Esophagus squamous epithelium (tissue), 5 donors: ENCODE results near the gene COL27A1. TPM values are rescaled to one million over a fixed set of nuclear protein-coding genes. Genes with fewer than 3 reads are reported as not detected.

ENCODE experiments used
- DNase-seq: peaks from one replicate; lab custom pipeline; 2025; lab: John Stamatoyannopoulos, UW
- H3K27ac ChIP-seq, 4 donors: fragments of 200-600 bp; sonication (generic); one replicate each; pipeline ENCODE4 v1.5.1; 2016 to 2019; ENCODE audit warnings: mild to moderate bottlenecking in 1 of 4
- H3K27me3 ChIP-seq, 4 donors: fragments of 200-600 bp; sonication (generic); 1 replicate in 3 of 4; 2 replicates in 1 of 4; pipeline versions ENCODE4 v1.5.1 to v1.6.0; 2017 to 2021; ENCODE audit warnings: antibody characterized with exemption in 1 of 4
- H3K36me3 ChIP-seq, 3 donors: fragments of 200-600 bp; sonication (generic); one replicate each; pipeline ENCODE4 v1.5.1; 2016 to 2019
- H3K4me1 ChIP-seq, 3 donors: fragments of 200-600 bp; sonication (generic); one replicate each; pipeline ENCODE4 v1.5.1; 2017 to 2019
- H3K4me3 ChIP-seq, 4 donors: fragments of 200-600 bp; sonication (generic); 1 replicate in 3 of 4; 2 replicates in 1 of 4; pipeline ENCODE4 v1.5.1; 2016 to 2019; ENCODE audit warnings: mild to moderate bottlenecking in 2 of 4, moderate library complexity in 1 of 4
- H3K9me3 ChIP-seq, 3 donors: fragments of 200-600 bp; sonication (generic); one replicate each; pipeline ENCODE4 v1.5.1; 2016 to 2019
- POLR2A ChIP-seq, 4 donors: fragments of 450-650 bp; IDR thresholded peaks; one replicate each; pipeline ENCODE4 v1.6.1; 2017; ENCODE audit warnings: antibody characterized with exemption in 4 of 4, mild to moderate bottlenecking in 4 of 4, moderate library complexity in 3 of 4
- WGBS, 2 donors: methylation state at CpG; one replicate each; pipeline ENCODE4 v1.1.5; 2018; 5-methylcytosine and 5-hydroxymethylcytosine counted together
- intact Hi-C: fragments of 100-400 bp; cut with DNase I; formaldehyde crosslinking; loops from one replicate; pipeline ENCODE4 v1.15.0; 2022
- total RNA-seq, 4 donors: library from RNA; depleted of rRNA; stranded (reverse); fragments of >200 nt; gene quantifications; one replicate each; pipeline ENCODE4 v1.1.0, GENCODE V29; 2016
- TF ChIP-seq, protein P1 (sequence below), 6 experiments: fragments of 450-650 bp in 4 of 6; fragments of 200-600 bp in 2 of 6; sonication (generic) in 2 of 6; IDR thresholded peaks; one replicate each; pipeline ENCODE4 v1.5.1; 2016 to 2019; ENCODE audit warnings: antibody characterized with exemption in 6 of 6, mild to moderate bottlenecking in 4 of 6, moderate library complexity in 4 of 6
- donor health status: DM: yes; HTN: yes; CAD: no.

COL27A1 gene
- total RNA-seq, 4 donors from 2014 or later: 7.5 to 34.0 (median 12.0) TPM

DNA sequence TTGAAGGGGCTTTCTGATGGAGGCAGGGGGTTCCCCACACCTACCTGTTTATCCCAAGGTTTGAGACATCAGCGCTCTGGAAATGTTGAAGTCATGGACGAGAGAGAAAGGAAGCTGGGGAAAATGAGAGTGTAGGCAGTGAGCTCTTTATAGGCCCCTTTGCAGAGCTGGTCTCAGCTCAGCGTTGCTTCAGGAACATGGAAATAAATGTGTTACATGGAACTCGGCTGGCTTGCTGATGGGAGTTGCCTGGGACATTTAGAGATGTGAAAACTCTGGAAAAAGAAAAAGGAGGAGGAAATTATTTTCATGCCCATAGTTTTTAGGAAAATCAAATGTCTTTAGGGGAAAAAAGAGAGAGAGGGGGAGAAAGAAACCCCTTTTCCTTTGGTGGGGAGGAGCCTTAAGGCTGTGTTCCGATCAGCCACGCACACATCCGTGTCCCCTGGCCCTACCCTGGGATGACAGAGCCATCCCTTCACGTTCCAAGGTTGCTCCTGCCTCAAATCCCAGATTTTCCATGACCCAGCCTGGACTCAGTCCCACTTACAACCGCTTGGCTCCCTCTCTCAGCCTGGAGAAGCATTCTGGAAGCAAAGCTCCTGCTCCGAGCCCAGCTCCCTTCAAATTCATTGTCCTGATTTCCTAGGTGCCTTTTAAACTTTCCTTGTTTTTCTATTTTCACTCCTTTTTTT lies 78.3 kb downstream of the COL27A1 start:
- H3K9me3 ChIP-seq: no peaks in the 10 kb centered on the region
- TF ChIP-seq, protein P1, sequence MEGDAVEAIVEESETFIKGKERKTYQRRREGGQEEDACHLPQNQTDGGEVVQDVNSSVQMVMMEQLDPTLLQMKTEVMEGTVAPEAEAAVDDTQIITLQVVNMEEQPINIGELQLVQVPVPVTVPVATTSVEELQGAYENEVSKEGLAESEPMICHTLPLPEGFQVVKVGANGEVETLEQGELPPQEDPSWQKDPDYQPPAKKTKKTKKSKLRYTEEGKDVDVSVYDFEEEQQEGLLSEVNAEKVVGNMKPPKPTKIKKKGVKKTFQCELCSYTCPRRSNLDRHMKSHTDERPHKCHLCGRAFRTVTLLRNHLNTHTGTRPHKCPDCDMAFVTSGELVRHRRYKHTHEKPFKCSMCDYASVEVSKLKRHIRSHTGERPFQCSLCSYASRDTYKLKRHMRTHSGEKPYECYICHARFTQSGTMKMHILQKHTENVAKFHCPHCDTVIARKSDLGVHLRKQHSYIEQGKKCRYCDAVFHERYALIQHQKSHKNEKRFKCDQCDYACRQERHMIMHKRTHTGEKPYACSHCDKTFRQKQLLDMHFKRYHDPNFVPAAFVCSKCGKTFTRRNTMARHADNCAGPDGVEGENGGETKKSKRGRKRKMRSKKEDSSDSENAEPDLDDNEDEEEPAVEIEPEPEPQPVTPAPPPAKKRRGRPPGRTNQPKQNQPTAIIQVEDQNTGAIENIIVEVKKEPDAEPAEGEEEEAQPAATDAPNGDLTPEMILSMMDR (IDR thresholded peaks at IDR 0.05): no peak
- no peak for TF ChIP-seq POLR2A (IDR thresholded peaks at IDR 0.05)
- no peak overlapping the region for H3K4me3 ChIP-seq
- WGBS, 2 donors: 50 to 73% methylated on average over 10 of the region's 10 CpGs
- DNase-seq: no peak
- intact Hi-C loops: no loop called here
- no peaks in the 10 kb centered on the region for H3K27me3 ChIP-seq
- peak overlapping the region in 1 of 4 donors; percentile 40 for H3K27ac ChIP-seq
- peaks cover 0 to 6% (median 0%) of the 10 kb centered on the region in 3 donors for H3K4me1 ChIP-seq
- H3K36me3 ChIP-seq: no peaks in the 10 kb centered on the region

DNA sequence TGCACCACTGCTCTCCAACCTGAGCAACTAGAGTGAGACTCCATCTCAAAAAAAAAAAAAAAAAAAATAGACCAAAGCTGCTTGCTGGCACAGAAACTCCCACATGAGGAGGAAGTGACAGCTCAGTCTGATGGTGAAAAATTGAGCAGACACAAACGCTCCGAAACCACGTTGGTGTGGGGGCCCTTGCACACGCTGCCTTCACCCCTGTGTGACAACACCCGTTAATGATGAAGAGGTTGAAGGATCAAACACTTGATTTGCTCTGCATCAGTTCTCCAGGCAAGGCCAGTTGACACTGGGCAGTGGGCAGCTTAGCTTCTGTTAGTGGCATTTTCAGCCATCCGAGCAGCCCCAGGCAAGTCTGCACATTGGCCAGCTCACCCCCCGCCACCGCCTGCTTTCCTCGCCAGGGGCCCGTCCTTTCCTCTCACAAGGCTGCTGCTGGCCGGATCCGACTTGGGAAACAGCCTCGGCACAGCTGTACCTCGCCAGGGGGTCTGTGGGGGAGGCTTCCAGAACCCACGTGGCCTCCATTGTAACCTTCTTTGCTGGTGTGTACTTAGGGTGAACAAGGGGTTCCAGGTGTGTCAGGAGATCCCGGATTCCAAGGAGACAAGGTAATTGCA lies 79.8 kb downstream of the COL27A1 start:
- DNase-seq: no peak
- intact Hi-C loops: no loop called here
- WGBS, 2 donors: 59 to 77% methylated on average over 7 to 12 of the region's 16 CpGs

DNA sequence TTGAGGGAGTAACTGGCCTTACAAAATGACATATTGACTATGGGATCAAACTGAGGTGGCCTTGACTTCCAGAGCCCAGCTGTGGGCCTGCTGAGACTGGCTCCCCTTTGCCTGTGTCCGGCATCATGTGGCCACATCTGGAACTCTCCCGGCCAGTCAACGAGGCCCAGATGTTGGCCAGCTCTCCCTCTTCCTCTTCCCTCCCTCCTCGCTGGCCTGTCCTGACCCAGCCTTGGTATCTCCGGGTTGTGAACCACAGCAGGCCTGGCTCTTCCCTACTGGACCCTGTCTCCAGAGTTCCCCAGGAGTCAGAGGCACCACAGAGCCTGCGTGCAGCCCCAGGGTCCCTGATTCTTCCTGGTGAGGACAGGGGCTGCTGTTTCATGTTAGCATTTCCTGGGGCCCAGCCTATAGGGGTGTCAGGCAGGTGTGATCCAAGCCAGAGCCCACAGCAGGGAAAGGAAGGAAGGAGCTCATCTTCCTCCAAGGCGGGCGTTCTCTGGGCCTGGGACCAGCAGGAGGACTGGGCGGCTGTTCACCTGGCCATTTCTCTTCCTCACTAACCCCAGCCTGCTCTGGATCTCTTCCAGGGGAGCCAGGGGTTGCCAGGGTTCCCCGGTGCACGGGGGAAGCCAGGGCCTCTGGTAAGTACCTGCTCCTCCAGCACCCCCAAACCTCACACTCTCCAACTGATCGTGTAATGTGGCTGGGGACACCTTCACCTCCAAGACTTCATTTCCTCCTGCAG lies 81.2 kb downstream of the COL27A1 start:
- Histone ChIP-seq H3K9me3 (no peaks in the 10 kb centered on the region), H3K27ac (no peak overlapping the region), H3K4me1 (peaks cover 0 to 18% (median 0%) of the 10 kb centered on the region in 3 donors), H3K36me3 (peaks cover 0 to 4% (median 0%) of the 10 kb centered on the region in 3 donors), H3K4me3 (no peak overlapping the region), H3K27me3 (no peaks in the 10 kb centered on the region)
- intact Hi-C loops: no loop called here
- no peak for DNase-seq
- no peak for TF ChIP-seq POLR2A (IDR thresholded peaks at IDR 0.05)
- TF ChIP-seq, protein P1 (IDR thresholded peaks at IDR 0.05): no peak
- WGBS, 2 donors: 50 to 58% methylated on average over 3 to 7 of the region's 12 CpGs

More for the DNA sequence above, 79.8 kb downstream of the COL27A1 start:
- TF ChIP-seq, protein P1 (IDR thresholded peaks at IDR 0.05): no peak
- no peak for TF ChIP-seq POLR2A (IDR thresholded peaks at IDR 0.05)
- Histone ChIP-seq H3K4me3 (no peak overlapping the region), H3K9me3 (no peaks in the 10 kb centered on the region), H3K4me1 (peaks cover 0 to 18% (median 0%) of the 10 kb centered on the region in 3 donors), H3K36me3 (no peaks in the 10 kb centered on the region), H3K27ac (no peak overlapping the region), H3K27me3 (no peaks in the 10 kb centered on the region)

DNA sequence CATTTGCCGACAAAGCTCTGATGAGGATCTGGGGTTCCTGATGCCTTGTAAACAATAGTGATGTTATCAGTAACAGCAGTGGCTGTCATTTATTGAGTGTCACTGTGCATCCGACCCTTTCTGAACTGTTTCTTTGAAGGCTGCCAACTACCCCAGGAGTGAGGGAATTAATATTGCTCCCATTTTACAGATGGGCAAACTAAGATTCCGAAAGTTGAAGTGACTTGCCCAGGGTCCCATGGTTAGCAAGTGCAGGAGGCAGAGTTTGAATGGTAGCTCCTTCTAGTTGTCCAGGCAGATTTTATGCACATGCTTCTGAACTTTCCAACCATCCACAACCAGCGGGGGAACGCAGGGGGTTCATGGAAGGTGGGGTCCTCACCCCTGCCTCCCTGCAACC lies 81.9 kb downstream of the COL27A1 start:
- 95 to 96% methylated on average over 5 of the region's 5 CpGs for WGBS, 2 donors
- H3K27me3 ChIP-seq: no peaks in the 10 kb centered on the region

DNA sequence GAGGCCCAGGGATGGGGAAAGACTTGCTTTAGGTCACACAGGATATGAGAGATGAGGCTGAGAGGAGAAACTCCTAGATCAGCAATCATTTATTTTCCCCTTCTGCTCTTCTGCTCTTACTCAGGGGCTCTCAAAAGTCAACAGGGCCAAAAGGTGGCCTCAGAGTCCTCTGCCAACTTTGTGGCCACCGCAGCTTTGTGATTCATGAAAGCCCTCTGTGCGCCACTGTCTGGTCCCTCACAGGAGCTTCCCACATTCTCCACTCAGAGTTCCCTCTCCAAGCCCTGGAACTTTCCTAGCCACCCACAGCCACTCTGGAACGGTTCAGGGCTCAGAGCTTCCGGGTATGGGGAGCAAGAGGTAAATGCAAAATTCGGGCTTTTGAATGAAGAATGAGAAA lies 82.4 kb downstream of the COL27A1 start:
- WGBS, 2 donors: 70 to 78% methylated on average over 2 to 4 of the region's 5 CpGs
- no peaks in the 10 kb centered on the region for H3K27me3 ChIP-seq

More for the DNA sequence above, 81.9 kb downstream of the COL27A1 start:
- Histone ChIP-seq H3K36me3 (peaks cover 0 to 11% (median 0%) of the 10 kb centered on the region in 3 donors), H3K9me3 (no peaks in the 10 kb centered on the region), H3K4me3 (no peak overlapping the region), H3K27ac (no peak overlapping the region), H3K4me1 (peaks cover 0 to 18% (median 0%) of the 10 kb centered on the region in 3 donors)
- intact Hi-C loops: no loop called here
- DNase-seq: no peak
- TF ChIP-seq POLR2A (IDR thresholded peaks at IDR 0.05): no peak

More for the DNA sequence above, 82.4 kb downstream of the COL27A1 start:
- Histone ChIP-seq H3K36me3 (peaks cover 0 to 12% (median 0%) of the 10 kb centered on the region in 3 donors), H3K27ac (no peak overlapping the region), H3K4me1 (peaks cover 0 to 18% (median 0%) of the 10 kb centered on the region in 3 donors), H3K4me3 (no peak overlapping the region), H3K9me3 (no peaks in the 10 kb centered on the region)
- TF ChIP-seq, protein P1 (IDR thresholded peaks at IDR 0.05): no peak
- no peak for TF ChIP-seq POLR2A (IDR thresholded peaks at IDR 0.05)
- intact Hi-C loops: no loop called here
- DNase-seq: no peak
